Measurements from ENCODE around the gene PCMT1. TPM values are rescaled to one million over a fixed set of nuclear protein-coding genes. Genes with fewer than 3 reads are reported as not detected.

The PCMT1 gene
- total RNA-seq, 1 experiment from 2014 or later = 90.7 TPM

DNA sequence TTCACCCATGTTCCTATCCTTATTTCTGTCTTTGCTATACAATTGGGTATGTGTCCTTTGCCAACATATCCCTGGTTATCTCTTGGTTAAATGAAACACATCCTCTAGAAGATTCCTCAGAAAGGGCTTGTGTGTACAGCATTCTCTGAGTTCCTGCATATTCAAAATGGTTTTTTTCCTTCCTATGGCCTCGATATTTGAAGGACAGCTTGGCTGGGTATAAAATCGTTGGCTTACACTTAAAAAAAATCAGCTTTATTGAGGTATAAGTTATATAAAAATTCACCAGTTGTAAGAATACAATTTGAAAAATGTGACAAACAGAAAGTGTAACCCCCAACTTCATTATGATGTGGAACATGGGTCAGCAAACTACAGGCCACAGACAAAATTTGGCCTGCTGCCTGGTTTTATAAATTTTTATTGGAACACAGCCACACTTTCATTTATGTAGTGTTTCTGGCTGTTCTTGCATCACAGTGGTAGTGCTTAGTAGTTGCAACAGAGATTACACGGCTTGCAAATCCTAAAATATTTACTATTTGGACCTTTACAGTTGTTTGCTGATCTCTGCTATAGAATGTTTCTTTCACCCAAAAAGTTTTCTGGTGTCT, 16.7 kb downstream of the PCMT1 start (continued):
- TF ChIP-seq, protein P1, sequence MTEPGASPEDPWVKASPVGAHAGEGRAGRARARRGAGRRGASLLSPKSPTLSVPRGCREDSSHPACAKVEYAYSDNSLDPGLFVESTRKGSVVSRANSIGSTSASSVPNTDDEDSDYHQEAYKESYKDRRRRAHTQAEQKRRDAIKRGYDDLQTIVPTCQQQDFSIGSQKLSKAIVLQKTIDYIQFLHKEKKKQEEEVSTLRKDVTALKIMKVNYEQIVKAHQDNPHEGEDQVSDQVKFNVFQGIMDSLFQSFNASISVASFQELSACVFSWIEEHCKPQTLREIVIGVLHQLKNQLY (CRISPR knock-in tag; IDR thresholded peaks at IDR 0.05) = no peak
- TF ChIP-seq HMGA2 (CRISPR knock-in tag; IDR thresholded peaks at IDR 0.05) = no peak
- TF ChIP-seq, protein P2, sequence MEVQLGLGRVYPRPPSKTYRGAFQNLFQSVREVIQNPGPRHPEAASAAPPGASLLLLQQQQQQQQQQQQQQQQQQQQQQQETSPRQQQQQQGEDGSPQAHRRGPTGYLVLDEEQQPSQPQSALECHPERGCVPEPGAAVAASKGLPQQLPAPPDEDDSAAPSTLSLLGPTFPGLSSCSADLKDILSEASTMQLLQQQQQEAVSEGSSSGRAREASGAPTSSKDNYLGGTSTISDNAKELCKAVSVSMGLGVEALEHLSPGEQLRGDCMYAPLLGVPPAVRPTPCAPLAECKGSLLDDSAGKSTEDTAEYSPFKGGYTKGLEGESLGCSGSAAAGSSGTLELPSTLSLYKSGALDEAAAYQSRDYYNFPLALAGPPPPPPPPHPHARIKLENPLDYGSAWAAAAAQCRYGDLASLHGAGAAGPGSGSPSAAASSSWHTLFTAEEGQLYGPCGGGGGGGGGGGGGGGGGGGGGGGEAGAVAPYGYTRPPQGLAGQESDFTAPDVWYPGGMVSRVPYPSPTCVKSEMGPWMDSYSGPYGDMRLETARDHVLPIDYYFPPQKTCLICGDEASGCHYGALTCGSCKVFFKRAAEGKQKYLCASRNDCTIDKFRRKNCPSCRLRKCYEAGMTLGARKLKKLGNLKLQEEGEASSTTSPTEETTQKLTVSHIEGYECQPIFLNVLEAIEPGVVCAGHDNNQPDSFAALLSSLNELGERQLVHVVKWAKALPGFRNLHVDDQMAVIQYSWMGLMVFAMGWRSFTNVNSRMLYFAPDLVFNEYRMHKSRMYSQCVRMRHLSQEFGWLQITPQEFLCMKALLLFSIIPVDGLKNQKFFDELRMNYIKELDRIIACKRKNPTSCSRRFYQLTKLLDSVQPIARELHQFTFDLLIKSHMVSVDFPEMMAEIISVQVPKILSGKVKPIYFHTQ (CRISPR knock-in tag; IDR thresholded peaks at IDR 0.05) = no peak

DNA sequence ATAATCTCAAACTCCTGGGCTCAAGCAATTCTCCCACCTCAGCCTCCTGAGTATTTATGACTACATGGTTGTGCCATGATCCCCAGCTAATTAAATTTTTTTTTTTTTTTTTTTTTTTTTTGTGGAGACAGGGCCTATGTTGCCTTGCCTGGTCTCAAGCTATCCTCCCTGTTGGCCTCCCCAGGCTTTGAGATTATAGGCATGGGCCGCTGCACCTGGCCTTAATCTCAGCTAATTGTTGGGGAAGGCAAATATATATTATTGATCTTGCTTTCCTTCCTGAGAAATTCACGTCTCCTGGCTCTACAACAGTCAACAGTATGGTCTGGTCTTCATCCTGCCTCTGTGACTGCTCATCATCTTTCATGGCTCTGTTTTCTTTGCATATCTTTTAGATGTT, 20.1 kb downstream of the PCMT1 start:
- Mint-ChIP-seq H3K4me1 (no peaks in the 10 kb centered on the region), H3K27me3 (ENCODE audit: low read depth) (no peaks in the 10 kb centered on the region), H3K9me3 (peaks cover 9% of the 10 kb centered on the region), H3K36me3 (peaks cover 43% of the 10 kb centered on the region), H3K27ac (no peak overlapping the region), H3K4me3 (no peak overlapping the region)
- ChIA-PET POLR2A (no interaction called here), CTCF (no interaction called here)
- TF ChIP-seq PRRX2 (CRISPR knock-in tag; IDR thresholded peaks at IDR 0.05) = no peak
- TF ChIP-seq, protein P3, sequence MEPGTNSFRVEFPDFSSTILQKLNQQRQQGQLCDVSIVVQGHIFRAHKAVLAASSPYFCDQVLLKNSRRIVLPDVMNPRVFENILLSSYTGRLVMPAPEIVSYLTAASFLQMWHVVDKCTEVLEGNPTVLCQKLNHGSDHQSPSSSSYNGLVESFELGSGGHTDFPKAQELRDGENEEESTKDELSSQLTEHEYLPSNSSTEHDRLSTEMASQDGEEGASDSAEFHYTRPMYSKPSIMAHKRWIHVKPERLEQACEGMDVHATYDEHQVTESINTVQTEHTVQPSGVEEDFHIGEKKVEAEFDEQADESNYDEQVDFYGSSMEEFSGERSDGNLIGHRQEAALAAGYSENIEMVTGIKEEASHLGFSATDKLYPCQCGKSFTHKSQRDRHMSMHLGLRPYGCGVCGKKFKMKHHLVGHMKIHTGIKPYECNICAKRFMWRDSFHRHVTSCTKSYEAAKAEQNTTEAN (CRISPR knock-in tag; IDR thresholded peaks at IDR 0.05) = no peak
- TF ChIP-seq, protein P4, sequence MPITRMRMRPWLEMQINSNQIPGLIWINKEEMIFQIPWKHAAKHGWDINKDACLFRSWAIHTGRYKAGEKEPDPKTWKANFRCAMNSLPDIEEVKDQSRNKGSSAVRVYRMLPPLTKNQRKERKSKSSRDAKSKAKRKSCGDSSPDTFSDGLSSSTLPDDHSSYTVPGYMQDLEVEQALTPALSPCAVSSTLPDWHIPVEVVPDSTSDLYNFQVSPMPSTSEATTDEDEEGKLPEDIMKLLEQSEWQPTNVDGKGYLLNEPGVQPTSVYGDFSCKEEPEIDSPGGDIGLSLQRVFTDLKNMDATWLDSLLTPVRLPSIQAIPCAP (CRISPR knock-in tag; IDR thresholded peaks at IDR 0.05) = no peak
- no peak for TF ChIP-seq NR3C1 (CRISPR knock-in tag; conservative IDR thresholded peaks at IDR 0.05; ENCODE audit: low read depth)
- no peak for TF ChIP-seq TCF7 (CRISPR knock-in tag; IDR thresholded peaks at IDR 0.05; ENCODE audit: low read depth)
- no peak for TF ChIP-seq EMX1 (CRISPR knock-in tag; IDR thresholded peaks at IDR 0.05)
- TF ChIP-seq NFE2L1 (CRISPR knock-in tag; IDR thresholded peaks at IDR 0.05) = no peak
- TF ChIP-seq SMAD3 (CRISPR knock-in tag; IDR thresholded peaks at IDR 0.05; ENCODE audit: borderline replicate concordance) = no peak
- TF ChIP-seq, protein P5, sequence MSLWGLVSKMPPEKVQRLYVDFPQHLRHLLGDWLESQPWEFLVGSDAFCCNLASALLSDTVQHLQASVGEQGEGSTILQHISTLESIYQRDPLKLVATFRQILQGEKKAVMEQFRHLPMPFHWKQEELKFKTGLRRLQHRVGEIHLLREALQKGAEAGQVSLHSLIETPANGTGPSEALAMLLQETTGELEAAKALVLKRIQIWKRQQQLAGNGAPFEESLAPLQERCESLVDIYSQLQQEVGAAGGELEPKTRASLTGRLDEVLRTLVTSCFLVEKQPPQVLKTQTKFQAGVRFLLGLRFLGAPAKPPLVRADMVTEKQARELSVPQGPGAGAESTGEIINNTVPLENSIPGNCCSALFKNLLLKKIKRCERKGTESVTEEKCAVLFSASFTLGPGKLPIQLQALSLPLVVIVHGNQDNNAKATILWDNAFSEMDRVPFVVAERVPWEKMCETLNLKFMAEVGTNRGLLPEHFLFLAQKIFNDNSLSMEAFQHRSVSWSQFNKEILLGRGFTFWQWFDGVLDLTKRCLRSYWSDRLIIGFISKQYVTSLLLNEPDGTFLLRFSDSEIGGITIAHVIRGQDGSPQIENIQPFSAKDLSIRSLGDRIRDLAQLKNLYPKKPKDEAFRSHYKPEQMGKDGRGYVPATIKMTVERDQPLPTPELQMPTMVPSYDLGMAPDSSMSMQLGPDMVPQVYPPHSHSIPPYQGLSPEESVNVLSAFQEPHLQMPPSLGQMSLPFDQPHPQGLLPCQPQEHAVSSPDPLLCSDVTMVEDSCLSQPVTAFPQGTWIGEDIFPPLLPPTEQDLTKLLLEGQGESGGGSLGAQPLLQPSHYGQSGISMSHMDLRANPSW (CRISPR knock-in tag; conservative IDR thresholded peaks at IDR 0.05; ENCODE audit: low read depth) = no peak
- TF ChIP-seq, protein P6, sequence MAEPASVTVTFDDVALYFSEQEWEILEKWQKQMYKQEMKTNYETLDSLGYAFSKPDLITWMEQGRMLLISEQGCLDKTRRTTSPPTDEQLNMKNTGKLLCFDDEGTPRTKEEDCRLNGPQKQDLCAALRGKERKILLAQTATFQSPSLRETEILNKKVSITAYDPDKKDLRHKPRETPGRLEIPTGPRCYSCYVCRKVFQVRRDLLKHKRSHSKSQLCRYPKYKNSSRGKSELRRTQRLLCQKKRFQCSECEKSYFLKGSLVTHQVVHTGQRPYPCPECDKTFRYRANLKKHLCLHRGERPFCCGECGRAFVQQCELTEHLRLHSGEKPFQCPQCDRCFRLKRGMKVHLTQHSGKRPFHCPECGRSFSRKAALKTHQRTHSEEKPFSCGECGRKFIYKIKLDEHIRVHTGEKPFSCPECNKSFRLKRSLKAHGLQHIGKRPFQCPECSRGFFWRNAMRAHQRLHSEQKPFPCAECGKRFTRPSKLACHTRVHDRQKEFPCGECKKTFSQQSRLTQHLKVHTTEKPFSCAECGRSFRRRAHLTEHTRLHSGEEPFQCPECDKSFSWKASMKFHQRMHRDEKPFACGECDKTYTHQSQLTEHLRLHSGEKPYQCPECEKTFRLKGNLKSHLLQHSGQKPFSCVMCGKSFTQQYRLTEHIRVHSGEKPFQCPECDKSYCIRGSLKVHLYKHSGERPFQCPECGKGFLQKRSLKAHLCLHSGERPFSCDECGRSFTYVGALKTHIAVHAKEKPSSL (CRISPR knock-in tag; conservative IDR thresholded peaks at IDR 0.05) = no peak
- TF ChIP-seq RELA (CRISPR knock-in tag; IDR thresholded peaks at IDR 0.05; ENCODE audit: borderline replicate concordance) = no peak
- DNase-seq (ENCODE audit: low spot score) (no peak), ATAC-seq (no peak)

All from WTC11 (cell line).